Glomerular endothelial cell (primary cell): ENCODE results near the gene PALM3. TPM values are rescaled to one million over a fixed set of nuclear protein-coding genes. Genes with fewer than 3 reads are reported as not detected.

ENCODE experiments used
- DNase-seq: peaks from one replicate; pipeline ENCODE4 v3.0.0-alpha.2; 2011; ENCODE audit warnings: low read depth, low spot score; ENCODE audit errors: extremely low read depth
- total RNA-seq: library from RNA; depleted of rRNA; stranded (reverse); fragments of >200 nt; gene quantifications from 2 replicates; pipeline ENCODE4 v1.2.3, GENCODE V29; 2015

Gene PALM3
- total RNA-seq, 1 donor from 2014 or later: not detected

DNA sequence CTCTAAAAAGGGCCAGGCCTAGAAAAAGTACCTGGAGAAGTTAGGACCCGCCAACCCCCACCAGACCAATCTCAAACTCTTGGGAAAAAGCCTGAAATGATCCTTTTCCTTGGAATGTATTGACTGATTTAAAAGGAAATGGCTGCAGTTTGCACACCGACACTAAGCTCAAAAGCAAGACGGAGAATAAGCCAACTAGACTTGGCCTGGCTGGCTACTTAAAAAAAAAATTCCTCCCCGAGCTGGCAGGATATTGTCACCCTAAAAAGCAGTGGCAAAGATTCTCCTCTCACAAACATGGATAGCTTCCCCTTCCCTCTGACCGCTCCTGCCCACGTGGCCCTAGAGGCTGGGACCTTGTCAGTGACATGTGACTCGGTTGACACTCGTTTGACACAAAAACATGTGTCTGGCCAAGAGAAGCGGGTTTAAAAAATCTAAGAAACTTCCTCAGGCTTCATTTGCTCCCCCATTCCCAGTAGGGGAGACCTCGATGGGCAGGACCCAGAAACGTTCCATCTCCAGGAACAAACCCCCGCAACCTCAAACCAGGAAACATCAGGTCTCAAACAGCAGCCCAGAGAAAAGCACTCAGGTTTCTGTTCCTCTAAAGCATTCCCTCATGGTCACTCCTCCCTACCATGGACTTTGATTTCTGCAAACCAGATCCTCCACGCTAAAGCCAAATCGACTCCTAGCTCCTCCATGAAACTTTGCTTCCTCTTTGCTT lies 57.1 kb downstream of the PALM3 start:
- DNase-seq: no peak

Other genes with a start within 250 kb of the PALM3 start
- gene NANOS3, start 184.9 kb downstream of the PALM3 start, total RNA-seq: 1.6 TPM in 1 of 2 replicates, not detected in the other
- 0.15 and 1.4 TPM in 2 replicates for gene BRME1, start 156.0 kb downstream of the PALM3 start, total RNA-seq
- 23.3 and 36.0 TPM in 2 replicates for gene CC2D1A, start 155.9 kb downstream of the PALM3 start, total RNA-seq
- gene PODNL1, start 123.7 kb downstream of the PALM3 start, total RNA-seq: 0.18 and 1.3 TPM in 2 replicates
- 22.7 and 30.0 TPM in 2 replicates for gene DCAF15, start 109.6 kb downstream of the PALM3 start, total RNA-seq
- gene RFX1, start 55.8 kb downstream of the PALM3 start, total RNA-seq: 6.7 and 8.2 TPM in 2 replicates
- gene RLN3, start 33.9 kb downstream of the PALM3 start, total RNA-seq: not detected in 2 replicates
- 8.4 and 13.5 TPM in 2 replicates for gene IL27RA, start 30.3 kb downstream of the PALM3 start, total RNA-seq
- gene MISP3, start 10.7 kb upstream of the PALM3 start, total RNA-seq: 0.41 and 0.78 TPM in 2 replicates
- gene C19orf67, start 23.7 kb upstream of the PALM3 start, total RNA-seq: not detected in 2 replicates
- gene SAMD1, start 28.7 kb upstream of the PALM3 start, total RNA-seq: 26.5 and 43.0 TPM in 2 replicates
- gene PRKACA, start 55.7 kb upstream of the PALM3 start, total RNA-seq: 79.6 and 83.4 TPM in 2 replicates
- gene ASF1B, start 74.5 kb upstream of the PALM3 start, total RNA-seq: 3.6 and 17.7 TPM in 2 replicates
- 8.3 and 11.4 TPM in 2 replicates for gene ADGRL1, start 144.1 kb upstream of the PALM3 start, total RNA-seq